LNCaP clone FGC (cell line): ENCODE results near the gene DAP.
A peak's percentile ranks its signal among the peaks of the same experiment; 100 is the strongest.
"Not testable (repeated sequence)": the region's sequence is repeated elsewhere in the genome, so short reads cannot be mapped to it uniquely, and the experiment has no call there.

Source experiments
- DNase-seq: peaks from one replicate; pipeline ENCODE4 v3.0.0-alpha.2; 2011; ENCODE audit warnings: low read depth
- H3K4me3 ChIP-seq: 2 replicates; pipeline ENCODE4 v1.5.1; 2011; ENCODE audit warnings: mild to moderate bottlenecking, low read depth, low read length, control low read depth
- TF ChIP-seq, protein P1 (sequence below): IDR thresholded peaks from 2 replicates; pipeline ENCODE4 v1.5.1; 2012; ENCODE audit warnings: mild to moderate bottlenecking; ENCODE audit not compliant: control insufficient read depth, insufficient read depth; ENCODE audit errors: extremely low read depth

The DAP gene

DNA sequence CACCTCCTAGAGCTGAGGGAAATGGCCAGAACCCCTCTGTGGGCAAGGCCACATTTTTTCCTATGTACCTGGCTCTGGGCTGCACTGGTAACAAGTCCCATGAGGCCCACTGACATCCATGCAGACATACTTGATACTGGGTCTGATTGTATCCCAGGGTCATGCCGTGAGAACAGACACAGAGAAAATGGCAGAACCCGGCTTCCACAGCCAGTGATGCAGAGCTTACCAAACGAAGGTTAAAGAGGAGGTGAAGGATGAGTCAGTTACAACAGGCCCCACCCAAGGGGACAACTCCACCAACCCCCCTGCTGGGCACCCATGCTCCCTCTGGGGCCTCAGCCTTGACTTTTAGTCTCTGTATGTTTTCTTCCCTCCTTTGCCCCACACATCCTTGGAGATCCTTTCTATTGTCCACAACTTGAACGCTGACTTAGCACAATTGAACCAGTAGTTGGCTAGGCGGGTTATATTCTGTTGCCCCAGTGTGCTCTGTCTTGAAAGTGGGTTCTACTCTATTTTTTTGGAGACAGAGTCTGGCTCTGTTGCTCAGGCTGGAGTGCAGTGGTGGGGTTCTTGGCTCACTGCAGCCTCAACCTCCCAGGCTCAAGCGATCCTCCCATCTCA lies 93.5 kb downstream of the DAP start:
- DNase-seq = no peak
- TF ChIP-seq, protein P1, sequence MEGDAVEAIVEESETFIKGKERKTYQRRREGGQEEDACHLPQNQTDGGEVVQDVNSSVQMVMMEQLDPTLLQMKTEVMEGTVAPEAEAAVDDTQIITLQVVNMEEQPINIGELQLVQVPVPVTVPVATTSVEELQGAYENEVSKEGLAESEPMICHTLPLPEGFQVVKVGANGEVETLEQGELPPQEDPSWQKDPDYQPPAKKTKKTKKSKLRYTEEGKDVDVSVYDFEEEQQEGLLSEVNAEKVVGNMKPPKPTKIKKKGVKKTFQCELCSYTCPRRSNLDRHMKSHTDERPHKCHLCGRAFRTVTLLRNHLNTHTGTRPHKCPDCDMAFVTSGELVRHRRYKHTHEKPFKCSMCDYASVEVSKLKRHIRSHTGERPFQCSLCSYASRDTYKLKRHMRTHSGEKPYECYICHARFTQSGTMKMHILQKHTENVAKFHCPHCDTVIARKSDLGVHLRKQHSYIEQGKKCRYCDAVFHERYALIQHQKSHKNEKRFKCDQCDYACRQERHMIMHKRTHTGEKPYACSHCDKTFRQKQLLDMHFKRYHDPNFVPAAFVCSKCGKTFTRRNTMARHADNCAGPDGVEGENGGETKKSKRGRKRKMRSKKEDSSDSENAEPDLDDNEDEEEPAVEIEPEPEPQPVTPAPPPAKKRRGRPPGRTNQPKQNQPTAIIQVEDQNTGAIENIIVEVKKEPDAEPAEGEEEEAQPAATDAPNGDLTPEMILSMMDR = no peak
- no peak overlapping the region for H3K4me3 ChIP-seq

DNA sequence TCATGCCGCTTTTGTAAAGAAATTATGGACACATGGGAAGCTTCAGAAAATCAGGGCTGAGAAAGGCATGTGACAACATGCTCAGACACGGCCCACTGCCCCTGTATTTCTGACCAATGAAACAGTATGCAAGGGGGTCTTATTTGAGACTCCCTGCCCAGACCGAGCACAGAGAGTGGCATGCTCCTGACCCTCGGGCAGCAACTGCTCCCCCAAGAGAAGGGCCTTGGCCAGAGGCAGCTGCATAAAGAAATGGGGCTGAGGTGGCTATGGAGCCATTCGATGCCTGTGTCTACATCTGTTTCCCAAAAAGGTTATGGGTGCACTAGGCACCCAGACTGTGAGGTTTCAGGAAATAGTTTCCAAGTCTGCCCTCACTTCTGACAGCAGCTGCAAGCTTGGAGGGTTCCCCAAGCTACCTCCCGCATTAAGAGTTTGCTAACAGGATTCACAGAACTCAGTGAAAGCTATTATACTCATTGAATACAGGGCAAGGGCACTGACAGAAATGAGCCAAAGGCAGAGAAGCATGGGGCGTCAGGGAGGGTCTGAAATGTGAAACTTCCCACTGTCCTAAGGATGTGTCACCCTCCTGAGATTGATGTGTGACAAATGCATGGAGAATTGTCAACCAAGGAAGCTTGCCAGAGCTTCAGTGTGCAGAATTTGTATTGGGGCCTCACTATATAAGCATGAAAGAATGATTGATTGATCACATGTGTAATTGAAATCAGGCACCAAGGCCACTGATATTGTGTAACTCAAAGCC lies 94.3 kb downstream of the DAP start:
- TF ChIP-seq, protein P1 = no peak
- DNase-seq = no peak
- H3K4me3 ChIP-seq = no peak overlapping the region

DNA sequence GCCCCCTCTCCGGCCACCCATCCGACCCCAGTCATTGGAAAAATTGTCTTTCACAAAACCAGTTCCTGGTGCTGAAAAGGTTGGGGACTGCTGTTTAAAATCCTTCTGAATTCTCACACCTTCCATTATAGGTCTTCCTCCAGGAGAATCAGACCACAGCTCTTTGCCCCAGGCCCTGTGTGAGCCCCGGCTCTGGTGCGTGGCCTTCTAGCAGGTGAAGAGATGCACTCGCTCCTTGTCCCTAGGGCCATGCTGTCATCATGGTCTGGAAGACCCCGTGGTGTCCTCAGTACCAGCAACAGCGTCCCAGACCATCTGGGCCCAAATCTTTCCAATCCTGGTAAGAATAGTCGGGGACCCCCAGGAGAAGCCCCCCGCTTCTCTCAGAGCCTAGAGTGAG lies 95.2 kb downstream of the DAP start:
- TF ChIP-seq, protein P1 = no peak
- DNase-seq = no peak
- H3K4me3 ChIP-seq = no peak overlapping the region

DNA sequence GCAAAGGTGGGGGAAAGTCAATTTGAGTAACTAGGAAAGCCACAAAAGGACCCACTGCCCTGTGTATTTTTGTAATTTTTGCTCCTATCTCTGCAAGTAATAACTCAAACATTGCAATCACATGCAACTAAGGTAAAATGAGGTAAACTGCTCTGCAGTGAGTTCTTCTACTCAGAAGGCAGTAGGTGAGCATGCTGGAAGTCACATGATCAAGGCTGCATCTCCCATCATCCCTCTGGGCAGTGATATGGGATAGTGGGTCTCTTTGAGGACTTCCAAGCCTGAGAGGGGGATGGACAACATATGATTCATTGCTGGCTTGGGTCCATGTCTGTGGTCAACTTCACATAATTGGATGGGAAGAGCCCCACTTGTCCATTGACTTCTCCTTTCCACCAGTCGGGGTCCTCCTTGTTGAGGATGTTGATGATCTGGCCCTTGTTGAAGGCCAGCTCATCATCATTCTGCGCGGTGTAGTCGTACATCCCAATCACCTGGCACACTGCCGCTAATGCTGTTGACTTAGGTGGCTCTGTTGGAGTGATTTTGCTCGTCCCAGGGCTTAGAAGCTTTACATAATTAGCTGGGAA lies 96.8 kb downstream of the DAP start:
- DNase-seq, H3K4me3 ChIP-seq: not testable (repeated sequence)

DNA sequence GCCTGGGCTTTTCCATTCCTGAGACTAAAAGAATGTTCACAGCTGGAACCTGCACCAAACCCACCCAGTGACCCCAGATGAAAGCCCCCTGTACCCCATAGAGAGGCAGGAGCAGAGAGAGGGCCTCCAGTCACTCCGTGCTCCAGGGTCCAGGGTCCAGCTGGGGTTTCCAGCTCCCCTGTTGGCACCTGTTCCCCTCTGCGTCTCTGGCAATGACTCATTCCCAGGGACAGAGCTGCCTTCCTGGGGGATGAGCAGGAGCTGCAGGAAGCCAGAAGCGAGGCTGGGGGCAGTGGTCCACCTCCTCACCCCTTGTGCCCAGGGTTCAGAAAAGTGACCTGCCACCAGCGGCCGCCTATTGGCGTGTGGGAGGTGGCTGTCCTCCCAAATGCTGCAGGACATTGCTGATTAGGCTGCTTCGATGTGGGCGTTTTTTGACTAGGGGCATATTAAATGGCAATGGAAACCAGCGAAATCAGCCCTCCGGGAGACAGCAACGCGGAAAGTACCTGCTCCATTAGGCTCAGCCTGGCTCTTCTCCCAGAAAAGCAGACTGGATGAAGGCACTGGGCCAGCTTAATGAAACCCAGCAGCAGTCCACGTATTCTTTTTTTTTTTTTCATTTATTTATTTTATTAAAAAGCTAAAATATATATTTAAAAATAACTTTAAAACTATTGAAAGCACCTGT lies 97.4 kb downstream of the DAP start:
- TF ChIP-seq, protein P1 = no peak
- DNase-seq = peak; percentile 43
- H3K4me3 ChIP-seq = no peak overlapping the region

DNA sequence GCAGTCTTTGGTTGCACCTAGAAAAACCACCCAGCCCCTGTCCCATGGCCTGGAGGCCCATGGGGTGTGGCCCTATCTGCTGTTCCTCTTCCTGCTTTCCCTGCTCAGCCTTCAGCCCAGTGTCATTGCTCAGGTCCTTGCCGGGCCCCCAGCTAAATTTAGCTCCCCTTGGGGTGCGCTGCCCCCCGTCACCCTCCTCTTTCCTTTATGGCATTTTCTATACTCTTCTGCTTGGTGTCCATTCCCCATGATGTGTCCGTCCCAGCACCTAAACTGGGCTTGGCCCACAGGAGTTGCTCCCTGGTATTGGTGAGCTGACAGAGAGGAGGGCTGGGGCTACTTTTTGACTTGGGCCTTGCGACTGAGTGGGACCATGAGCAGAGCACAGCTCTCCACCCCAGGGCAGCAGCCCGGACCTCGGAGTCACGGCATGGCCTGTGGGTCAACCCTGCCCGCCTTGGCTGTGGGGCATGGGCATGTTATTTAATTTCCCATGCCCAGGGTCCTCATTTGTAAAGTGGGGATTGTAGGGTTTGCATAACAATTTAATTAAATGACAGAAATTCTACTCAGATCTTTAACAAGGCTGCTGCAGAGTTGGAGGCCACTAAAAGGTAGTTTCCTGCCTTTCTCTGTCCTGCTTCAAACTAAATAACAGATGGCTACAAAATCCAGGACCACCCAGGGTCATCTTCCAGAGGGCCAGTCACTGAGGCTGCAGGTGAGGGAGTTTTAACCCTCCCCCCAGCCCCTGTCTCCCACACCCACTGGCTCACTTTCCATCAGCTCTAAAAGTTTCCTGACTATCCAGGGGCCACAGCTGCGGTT lies 98.2 kb downstream of the DAP start:
- TF ChIP-seq, protein P1 = no peak
- no peak for DNase-seq
- no peak overlapping the region for H3K4me3 ChIP-seq
